Posterior vena cava (tissue), 2 donors: ENCODE data around the gene TIE1. TPM values are rescaled to one million over a fixed set of nuclear protein-coding genes. Genes with fewer than 3 reads are reported as not detected.
"Not testable (repeated sequence)": the region's sequence is repeated elsewhere in the genome, so short reads cannot be mapped to it uniquely, and the experiment has no call there.

Experiments
- DNase-seq: peaks from one replicate; pipeline ENCODE4 v3.0.0-alpha.2; 2020; ENCODE audit warnings: low spot score
- intact Hi-C, 2 donors: fragments of 100-400 bp; cut with DNase I; formaldehyde crosslinking; loops; one replicate each; pipeline versions ENCODE4 v1.14.1 to v1.14.2; 2022 to 2023
- microRNA-seq, 2 donors: library from miRNA; unstranded; fragments of <30 nt; microRNA quantifications; one replicate each; pipeline ENCODE4 v1.2.0, GENCODE V29; 2020 to 2021; ENCODE audit warnings: borderline microRNAs expressed in 2 of 2
- total RNA-seq, 2 donors: library from RNA; stranded (reverse); fragmentation: NEBNext Ultra II Directional; extraction: Animal tissue kit (Norgen Biotek cat#: 25700); gene quantifications; one replicate each; pipeline ENCODE4 v1.2.1, GENCODE V29; 2021
- donor health status: DM: yes; HTN: yes; CAD: no.
- donor health status: DM: yes; HTN: yes; CAD: no.

The TIE1 gene
- total RNA-seq, 2 donors from 2014 or later: 32.5 to 46.6 TPM

GRCh38 chr1:43367026-43367903, 66.5 kb downstream of the TIE1 start:
- intact Hi-C loops: no loop called here
- DNase-seq: no peak

- DNase-seq: peak; percentile 98
- intact Hi-C loops: no loop called here
These were observed 67.3 kb downstream of the TIE1 start, which contains the start of gene ELOVL1 for GRCh38 chr1:43367904-43368645. TSS of gene ELOVL1 (minus strand) at chr1:43368011. CDS start at chr1:43365609, 2,402 bp downstream.

- DNase-seq: no peak
- intact Hi-C loops: no loop called here
These were observed 67.9 kb downstream of the TIE1 start for GRCh38 chr1:43368646-43369020.

- DNase-seq, intact Hi-C loops: not testable (repeated sequence)
These were observed 69.0 kb downstream of the TIE1 start for GRCh38 chr1:43369779-43370178.

- no peak for DNase-seq
- intact Hi-C loops: no loop called here
These were observed 69.8 kb downstream of the TIE1 start for GRCh38 chr1:43370564-43370963.

GRCh38 chr1:43372172-43372571, 71.4 kb downstream of the TIE1 start:
- intact Hi-C loops: no loop called here

More at GRCh38 chr1:43372172-43372571, 71.4 kb downstream of the TIE1 start:
- DNase-seq: no peak

Small RNA genes within 50 kb of the gene (microRNA-seq; reads per million reads assigned to microRNA genes)
- gene MIR6734: 0.52 to 1.9 reads per million in 2 donors

Other genes with a start within 250 kb of the TIE1 start
- 10 to 100 TPM; 27.3 to 42.4 TPM for gene EBNA1BP2, start 128.7 kb upstream of the TIE1 start, total RNA-seq
- gene CFAP57, start 128.7 kb upstream of the TIE1 start, total RNA-seq: under 1 TPM in 1 of 2 donors, not detected in 1; 0.09 TPM
- under 1 TPM in 1 of 2 donors, not detected in 1; 0.29 TPM for gene TMEM125, start 31.0 kb upstream of the TIE1 start, total RNA-seq
- gene C1orf210, start 15.4 kb upstream of the TIE1 start, total RNA-seq: not detected
- under 1 TPM in 1 of 2 donors, not detected in 1; 0.90 TPM for gene MPL, start 36.8 kb downstream of the TIE1 start, total RNA-seq
- 1 to 10 TPM in 1 of 2 donors, under 1 TPM in 1; 0.95 to 1.0 TPM for gene CDC20, start 58.0 kb downstream of the TIE1 start, total RNA-seq
- gene ELOVL1, start 67.0 kb downstream of the TIE1 start, total RNA-seq: 10 to 100 TPM; 58.2 to 64.6 TPM
- gene MED8, start 88.8 kb downstream of the TIE1 start, total RNA-seq: 10 to 100 TPM; 27.0 to 30.5 TPM
- 10 to 100 TPM; 43.3 to 45.8 TPM for gene SZT2, start 88.9 kb downstream of the TIE1 start, total RNA-seq
- 10 to 100 TPM; 27.6 to 28.8 TPM for gene HYI, start 152.9 kb downstream of the TIE1 start, total RNA-seq
- 10 to 100 TPM; 59.0 to 68.3 TPM for gene PTPRF, start 229.9 kb downstream of the TIE1 start, total RNA-seq